VCaP (cell line): ENCODE data around the gene TSC22D3.

Source experiments
- H3K27ac ChIP-seq: fragments of 450-650 bp; 2 replicates; pipeline ENCODE4 v1.5.1; 2017
- CTCF ChIP-seq: fragments of 450-650 bp; conservative IDR thresholded peaks from 2 replicates; pipeline ENCODE4 v1.5.1; 2017; ENCODE audit warnings: mild to moderate bottlenecking, moderate library complexity

The TSC22D3 gene

GRCh38 chrX:107780525-107780924 is 4.9 kb upstream of the TSC22D3 start:
- TF ChIP-seq CTCF, result no peak
- no peak overlapping the region for H3K27ac ChIP-seq

- no peak; the same call in none of the 2 replicates for TF ChIP-seq CTCF
- no peak within 1 kb of the TSS for H3K27ac ChIP-seq
Observed at GRCh38 chrX:107777536-107777832, 1.9 kb upstream of the TSC22D3 start, which contains the start of gene NCBP2L. Gene NCBP2L (plus strand): TSS chrX:107777733. CDS start chrX:107794221, 16,488 bp downstream.

GRCh38 chrX:107776649-107777535 is 1.3 kb upstream of the TSC22D3 start:
- H3K27ac ChIP-seq, result no peak overlapping the region
- peak; percentile 58 for TF ChIP-seq CTCF

GRCh38 chrX:107775000-107775733 is 420 bp downstream of the TSC22D3 start:
- TF ChIP-seq CTCF, result no peak
- no peak overlapping the region for H3K27ac ChIP-seq

GRCh38 chrX:107773906-107774435 is 1.6 kb downstream of the TSC22D3 start:
- TF ChIP-seq CTCF, result no peak
- no peak overlapping the region for H3K27ac ChIP-seq

- no peak for TF ChIP-seq CTCF
- no peak overlapping the region for H3K27ac ChIP-seq
Observed at GRCh38 chrX:107773206-107773605, 2.4 kb downstream of the TSC22D3 start.

GRCh38 chrX:107769581-107770317 is 5.8 kb downstream of the TSC22D3 start:
- H3K27ac ChIP-seq, result no peak overlapping the region

More at GRCh38 chrX:107769581-107770317, 5.8 kb downstream of the TSC22D3 start:
- no peak for TF ChIP-seq CTCF
